ENCODE data around the gene NEMP2.

NEMP2 gene

GRCh38 chr2:190527214-190527613, 7.3 kb downstream of the NEMP2 start:
- no peak overlapping the region for H3K4me3 ChIP-seq (ENCODE audit: low read depth, low read length, poor library complexity, severe bottlenecking)
- H3K4me1 ChIP-seq (ENCODE audit: insufficient read depth, low read length, severe bottlenecking): peaks cover 20% of the 10 kb centered on the region
- H3K9me2 ChIP-seq (ENCODE audit: low read depth, low read length): no peaks in the 10 kb centered on the region
- no peak overlapping the region for H2AFZ ChIP-seq (ENCODE audit: low read length)
- no peaks in the 10 kb centered on the region for H3K79me2 ChIP-seq (ENCODE audit: insufficient read depth, low read length)
- H3F3A ChIP-seq (ENCODE audit: insufficient read depth, low read length): no peaks in the 10 kb centered on the region
- peaks cover 11% of the 10 kb centered on the region for H3K36me3 ChIP-seq (ENCODE audit: insufficient read depth, low read length)
- H3K27me3 ChIP-seq (ENCODE audit: insufficient read depth, low read length): no peaks in the 10 kb centered on the region
- no peak overlapping the region for H3K9ac ChIP-seq (ENCODE audit: low read length)
- no peak overlapping the region for H3K27ac ChIP-seq (ENCODE audit: low read depth, low read length, poor library complexity, severe bottlenecking)
- H3K9me3 ChIP-seq (ENCODE audit: low read length): no peaks in the 10 kb centered on the region
- no peaks in the 10 kb centered on the region for H4K20me1 ChIP-seq (ENCODE audit: insufficient read depth, low read length)
- peak overlapping the region; percentile 0; the same call in 1 of the 2 replicates for H3K4me2 ChIP-seq (ENCODE audit: low read length)
- TF ChIP-seq CTCF (IDR thresholded peaks at IDR 0.05; ENCODE audit: low read length) (no peak), EZH2 (IDR thresholded peaks at IDR 0.05; ENCODE audit: borderline replicate concordance, low read length) (no peak)

GRCh38 chr2:190526105-190526750, 8.3 kb downstream of the NEMP2 start:
- H4K20me1 ChIP-seq (ENCODE audit: insufficient read depth, low read length): no peaks in the 10 kb centered on the region
- no peaks in the 10 kb centered on the region for H3K27me3 ChIP-seq (ENCODE audit: insufficient read depth, low read length)
- H3K4me1 ChIP-seq (ENCODE audit: insufficient read depth, low read length, severe bottlenecking): peaks cover 18% of the 10 kb centered on the region
- H3F3A ChIP-seq (ENCODE audit: insufficient read depth, low read length): no peaks in the 10 kb centered on the region
- no peak for TF ChIP-seq EZH2 (IDR thresholded peaks at IDR 0.05; ENCODE audit: borderline replicate concordance, low read length)
- no peak for TF ChIP-seq CTCF (IDR thresholded peaks at IDR 0.05; ENCODE audit: low read length)
- H3K9me2 ChIP-seq (ENCODE audit: low read depth, low read length): no peaks in the 10 kb centered on the region
- H3K27ac ChIP-seq (ENCODE audit: low read depth, low read length, poor library complexity, severe bottlenecking): no peak overlapping the region
- no peaks in the 10 kb centered on the region for H3K79me2 ChIP-seq (ENCODE audit: insufficient read depth, low read length)
- no peak overlapping the region for H3K4me2 ChIP-seq (ENCODE audit: low read length)
- H3K36me3 ChIP-seq (ENCODE audit: insufficient read depth, low read length): peaks cover 11% of the 10 kb centered on the region
- no peak overlapping the region for H3K4me3 ChIP-seq (ENCODE audit: low read depth, low read length, poor library complexity, severe bottlenecking)
- no peaks in the 10 kb centered on the region for H3K9me3 ChIP-seq (ENCODE audit: low read length)
- no peak overlapping the region for H3K9ac ChIP-seq (ENCODE audit: low read length)
- no peak overlapping the region for H2AFZ ChIP-seq (ENCODE audit: low read length)

GRCh38 chr2:190524928-190525327, 9.6 kb downstream of the NEMP2 start:
- H3K4me2 ChIP-seq (ENCODE audit: low read length): no peak overlapping the region
- no peaks in the 10 kb centered on the region for H3K9me3 ChIP-seq (ENCODE audit: low read length)
- no peak overlapping the region for H3K4me3 ChIP-seq (ENCODE audit: low read depth, low read length, poor library complexity, severe bottlenecking)
- peaks cover 18% of the 10 kb centered on the region for H3K4me1 ChIP-seq (ENCODE audit: insufficient read depth, low read length, severe bottlenecking)
- peaks cover 11% of the 10 kb centered on the region for H3K36me3 ChIP-seq (ENCODE audit: insufficient read depth, low read length)
- TF ChIP-seq EZH2 (IDR thresholded peaks at IDR 0.05; ENCODE audit: borderline replicate concordance, low read length): no peak
- no peak for TF ChIP-seq CTCF (IDR thresholded peaks at IDR 0.05; ENCODE audit: low read length)
- H3K79me2 ChIP-seq (ENCODE audit: insufficient read depth, low read length): no peaks in the 10 kb centered on the region
- H3K9me2 ChIP-seq (ENCODE audit: low read depth, low read length): no peaks in the 10 kb centered on the region
- no peaks in the 10 kb centered on the region for H3F3A ChIP-seq (ENCODE audit: insufficient read depth, low read length)
- no peak overlapping the region for H3K9ac ChIP-seq (ENCODE audit: low read length)
- no peak overlapping the region for H3K27ac ChIP-seq (ENCODE audit: low read depth, low read length, poor library complexity, severe bottlenecking)
- no peak overlapping the region for H2AFZ ChIP-seq (ENCODE audit: low read length)
- no peaks in the 10 kb centered on the region for H3K27me3 ChIP-seq (ENCODE audit: insufficient read depth, low read length)
- no peaks in the 10 kb centered on the region for H4K20me1 ChIP-seq (ENCODE audit: insufficient read depth, low read length)

Data from OCI-LY1 (cell line).